Caki2 (cell line): ENCODE measurements around the gene IQUB. TPM values are rescaled to one million over a fixed set of nuclear protein-coding genes. Genes with fewer than 3 reads are reported as not detected.
"Not testable (repeated sequence)": the region's sequence is repeated elsewhere in the genome, so short reads cannot be mapped to it uniquely, and the experiment has no call there.

Experiments
- DNase-seq: peaks from one replicate; pipeline ENCODE4 v3.0.0-alpha.2; 2015; ENCODE audit warnings: low read depth
- in situ Hi-C: cut with HindIII; loops from 2 replicates; pipeline ENCODE4 v1.10.0; 2016; ENCODE audit warnings: low sequenced_read_pairs, low pct_unique_long_range_greater_than_20kb, mixed read lengths
- total RNA-seq: library from RNA; depleted of rRNA; stranded (reverse); fragments of >200 nt; shearing (Covaris generic); gene quantifications from 2 replicates; pipeline ENCODE4 v1.2.3, GENCODE V29; 2014; ENCODE audit warnings: low replicate concordance

Gene IQUB
- total RNA-seq, 1 experiment from 2014 or later, result 0.10 TPM

DNA sequence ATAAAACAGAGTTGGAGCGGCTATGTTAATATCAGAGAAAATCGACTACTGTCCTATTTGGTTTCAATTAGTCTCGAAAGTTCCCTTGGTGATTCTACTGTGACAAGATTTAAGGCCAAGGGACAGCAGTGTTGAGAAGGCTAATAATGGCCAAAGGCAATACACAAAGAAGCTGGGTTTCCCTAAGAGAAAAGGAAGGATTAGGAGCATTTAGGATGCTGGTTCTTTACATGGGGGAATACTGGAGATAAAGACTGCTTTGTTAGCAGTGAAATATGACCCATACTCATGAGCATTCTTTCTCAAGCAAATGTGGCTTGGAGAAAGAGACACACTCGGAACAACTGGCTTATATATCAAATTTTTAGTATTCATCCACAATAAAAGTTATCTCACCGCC lies 32.2 kb downstream of the IQUB start:
- DNase-seq, result no peak
- in situ Hi-C loops, result no loop called here

DNA sequence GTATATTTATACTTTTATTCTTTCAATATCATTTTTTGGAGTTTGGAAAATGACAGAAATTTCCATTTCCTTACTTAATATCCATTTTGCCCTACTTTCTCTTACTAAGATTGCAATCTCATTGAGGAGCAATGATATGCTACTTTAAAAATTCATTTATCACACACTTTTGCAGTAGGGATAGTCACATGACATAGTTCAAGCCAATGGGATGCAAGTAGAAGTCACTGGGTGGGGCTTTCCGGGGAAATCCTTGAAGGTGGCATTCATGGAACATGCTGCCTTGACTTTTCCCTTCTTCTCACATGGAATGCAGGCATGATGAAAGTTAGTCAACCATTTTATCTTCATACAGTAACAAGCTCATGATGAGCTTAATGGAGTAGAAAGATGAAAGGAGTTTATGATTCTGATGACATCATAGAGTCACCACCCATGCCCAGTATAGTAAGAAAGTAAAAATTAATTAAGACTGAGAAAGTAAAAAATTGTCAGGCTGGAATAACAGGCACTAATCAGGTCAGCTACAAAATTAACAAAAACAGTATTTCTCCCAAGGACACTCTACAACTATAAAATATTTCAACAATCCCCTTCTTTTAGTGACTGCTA lies 33.4 kb downstream of the IQUB start:
- DNase-seq, result no peak
- in situ Hi-C loops, result no loop called here

DNA sequence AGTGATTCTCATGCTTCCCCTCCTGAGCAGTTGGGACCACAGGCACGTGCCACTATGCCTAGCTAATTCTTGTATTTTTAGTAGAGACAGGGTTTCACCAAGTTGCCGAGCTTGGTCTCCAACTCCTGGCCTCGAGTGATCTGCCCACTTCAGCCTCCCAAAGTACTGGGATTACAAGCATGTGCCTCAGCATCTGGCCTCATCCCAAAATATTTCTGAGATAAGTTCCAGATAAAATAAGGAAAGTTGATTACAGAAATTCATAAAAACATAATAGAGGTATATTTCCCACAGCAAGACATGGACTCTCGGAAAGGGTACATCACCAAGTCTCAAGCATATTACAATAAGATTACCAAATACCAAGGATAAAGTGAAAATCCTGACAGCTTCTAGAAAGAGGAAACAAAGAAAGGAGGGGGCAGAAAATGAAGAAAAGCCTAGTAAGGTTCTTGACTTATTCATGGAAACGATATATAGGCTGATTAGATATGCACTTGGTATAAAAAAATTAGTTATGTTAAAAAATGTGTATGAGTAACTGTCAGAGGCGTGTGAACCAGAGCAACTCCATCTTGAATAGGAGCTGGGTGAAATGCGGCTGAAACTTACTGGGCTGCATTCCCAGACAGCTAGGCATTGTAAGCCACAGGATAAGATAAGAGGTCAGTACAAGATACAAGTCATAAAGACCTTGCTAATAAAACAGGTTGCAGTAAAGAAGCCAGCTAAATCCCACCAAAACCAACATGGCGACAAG lies 35.0 kb downstream of the IQUB start:
- in situ Hi-C loops, result no loop called here
- no peak for DNase-seq

DNA sequence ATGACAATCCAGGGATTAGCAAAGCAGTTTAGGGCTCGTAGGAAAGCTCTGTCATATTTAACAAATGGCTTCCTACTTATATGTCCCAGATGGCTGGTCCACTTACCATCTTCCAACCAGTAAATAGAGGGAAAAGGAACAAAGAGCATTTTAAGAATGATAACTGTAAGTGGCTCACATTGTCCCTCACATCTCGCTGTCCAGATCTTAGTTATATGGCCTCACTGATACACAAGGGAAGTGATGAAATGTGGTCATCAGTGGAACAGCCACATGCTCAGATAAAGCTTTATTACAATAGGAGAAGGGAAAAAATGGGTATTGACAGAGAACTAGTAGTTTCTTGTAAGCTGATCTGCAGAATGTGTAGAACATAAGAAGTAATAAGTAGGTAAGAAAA lies 35.8 kb downstream of the IQUB start:
- in situ Hi-C loops, result no loop called here

DNA sequence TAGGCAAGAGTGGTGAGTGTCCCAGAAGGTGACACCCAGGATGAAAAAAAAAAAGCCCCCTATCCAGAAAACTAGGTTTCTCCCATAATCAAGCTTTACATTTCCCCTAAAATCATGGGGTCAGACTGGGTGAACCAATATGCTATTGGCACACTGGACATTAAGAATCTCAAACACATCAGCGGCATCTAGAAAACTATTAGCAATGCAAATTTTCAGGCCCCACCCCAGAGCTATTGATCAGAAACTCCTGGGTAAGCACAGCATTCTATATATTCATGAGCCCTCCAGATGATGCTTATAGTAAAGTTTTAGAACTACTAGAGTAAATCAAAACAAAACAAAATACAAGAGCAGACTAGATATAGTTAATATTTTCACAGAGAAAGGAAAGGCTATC lies 36.4 kb downstream of the IQUB start:
- in situ Hi-C loops, result no loop called here
- no peak for DNase-seq

More for the DNA sequence above, 35.8 kb downstream of the IQUB start:
- DNase-seq, result no peak

DNA sequence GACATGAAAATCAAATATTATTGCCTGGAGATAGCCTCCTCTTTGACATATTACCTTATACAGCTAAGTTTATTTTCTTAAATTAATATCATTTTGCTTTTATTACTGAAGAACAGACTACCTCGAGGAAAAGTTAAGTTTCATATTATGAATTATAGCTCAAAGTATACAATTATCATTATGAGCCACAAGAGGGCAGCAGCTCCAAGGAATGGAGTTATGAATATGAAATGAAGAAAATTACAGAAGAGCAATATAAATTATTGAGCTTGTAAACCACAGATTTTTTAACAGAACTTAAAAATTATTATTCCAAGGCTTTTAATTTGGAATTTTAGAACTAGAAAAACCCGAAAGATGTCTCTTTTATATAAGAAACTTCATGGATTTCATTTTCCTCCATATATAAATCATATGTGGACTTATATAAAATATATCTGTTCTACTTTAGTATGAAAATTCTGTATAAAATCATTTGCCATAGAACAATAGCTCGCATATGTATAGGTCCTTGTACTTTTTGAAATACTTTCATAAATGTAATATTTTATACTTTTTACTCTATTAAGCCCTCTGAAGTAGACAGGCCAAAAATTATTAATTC lies 40.1 kb downstream of the IQUB start:
- in situ Hi-C loops, result no loop called here

DNA sequence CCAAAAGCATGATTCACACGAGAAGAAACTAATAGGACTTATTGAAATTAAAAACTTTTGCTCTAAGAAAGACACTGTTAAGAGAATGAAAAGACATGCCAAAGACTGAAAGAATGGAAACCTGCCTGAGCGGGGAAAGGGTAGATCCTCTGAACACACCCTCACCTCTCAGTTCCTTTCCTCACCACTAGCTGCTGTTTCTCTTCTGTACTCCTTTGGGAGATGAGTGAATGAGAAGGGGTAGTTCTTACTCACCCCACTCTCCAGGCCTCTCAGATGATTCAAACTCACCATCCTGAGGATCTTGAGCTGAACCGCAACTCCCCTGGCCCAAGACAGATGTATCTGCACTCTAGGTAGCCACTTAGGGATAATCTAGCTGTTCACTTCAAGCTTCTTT lies 41.9 kb downstream of the IQUB start:
- in situ Hi-C loops, result no loop called here
- DNase-seq, result no peak

More for the DNA sequence above, 40.1 kb downstream of the IQUB start:
- peak; percentile 12 for DNase-seq

DNA sequence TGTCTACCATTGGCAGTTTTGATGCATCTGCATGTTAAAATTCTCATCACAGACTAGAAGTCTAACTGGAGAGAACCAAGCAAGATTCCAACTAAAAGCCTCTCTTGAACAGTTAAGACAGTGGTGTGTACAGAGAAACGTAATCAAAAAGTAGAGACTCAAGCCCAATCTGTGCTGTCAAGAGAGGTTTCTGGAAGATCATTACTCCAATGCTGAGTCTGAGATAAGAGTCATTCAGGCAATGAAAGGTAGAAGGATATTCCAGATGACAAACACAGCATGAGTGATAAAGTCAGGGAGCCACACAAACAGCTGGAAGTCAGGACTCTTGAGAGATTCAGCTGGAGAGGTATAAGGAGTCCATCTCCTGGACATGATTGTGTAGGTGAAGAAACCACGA lies 48.7 kb downstream of the IQUB start:
- in situ Hi-C loops, result no loop called here
- no peak for DNase-seq

DNA sequence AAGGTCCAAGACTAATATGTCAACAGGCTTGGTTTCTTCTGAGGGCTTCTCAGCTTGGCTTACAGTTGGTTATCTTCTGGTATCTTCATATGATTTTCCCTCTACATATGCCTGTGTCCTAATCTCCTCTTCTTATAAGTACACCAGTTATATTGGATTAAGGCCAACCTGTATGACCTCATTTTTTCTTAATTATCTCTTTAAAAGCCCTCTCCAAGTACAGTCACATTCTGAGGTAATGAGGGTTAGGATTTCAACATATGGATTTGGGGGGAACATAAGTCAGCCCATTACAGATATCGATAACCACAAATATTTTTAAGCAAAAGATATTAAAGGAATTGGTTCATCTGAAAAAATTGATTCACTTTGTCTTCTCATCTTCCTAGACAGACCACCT lies 49.2 kb downstream of the IQUB start:
- in situ Hi-C loops, result no loop called here
- DNase-seq, result no peak

DNA sequence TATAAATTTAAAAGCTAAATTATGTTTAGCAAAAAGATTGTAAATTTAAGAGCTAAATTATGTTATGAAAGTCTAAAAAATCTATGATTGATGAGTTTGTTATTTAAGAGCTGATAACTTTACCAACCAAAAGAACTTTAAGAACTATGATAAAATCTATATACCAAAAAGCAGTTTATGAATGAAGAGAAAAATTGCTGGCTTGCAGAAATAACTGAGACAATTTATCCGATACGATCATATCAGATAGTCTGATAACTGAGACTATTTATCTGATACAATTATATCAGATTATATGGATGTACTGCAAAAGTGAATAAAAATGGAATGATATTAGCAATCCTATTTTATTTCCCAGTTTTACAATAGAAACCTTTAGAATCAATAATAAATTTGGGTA lies 50.2 kb downstream of the IQUB start:
- in situ Hi-C loops, result no loop called here

DNA sequence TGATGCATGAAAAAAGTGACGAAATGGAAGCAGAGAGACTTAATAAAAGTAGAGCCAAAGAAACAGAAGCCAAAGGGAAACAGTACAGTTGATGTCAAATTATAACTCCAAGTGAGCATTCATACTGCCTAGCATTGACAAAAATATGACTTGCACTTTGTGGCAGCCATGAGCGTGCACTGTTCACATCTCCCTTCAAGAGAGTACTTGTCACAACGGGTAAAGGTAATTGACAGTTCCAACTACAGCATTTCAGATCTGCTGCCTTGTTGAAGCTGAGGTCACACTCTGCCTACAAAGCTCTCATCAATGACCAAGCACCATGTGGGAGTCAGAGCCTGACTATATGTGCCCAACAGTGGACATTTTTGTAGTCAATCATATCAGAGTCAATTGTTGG lies 54.3 kb downstream of the IQUB start:
- DNase-seq, result no peak
- in situ Hi-C loops, result no loop called here

More for the DNA sequence above, 50.2 kb downstream of the IQUB start:
- no peak for DNase-seq

DNA sequence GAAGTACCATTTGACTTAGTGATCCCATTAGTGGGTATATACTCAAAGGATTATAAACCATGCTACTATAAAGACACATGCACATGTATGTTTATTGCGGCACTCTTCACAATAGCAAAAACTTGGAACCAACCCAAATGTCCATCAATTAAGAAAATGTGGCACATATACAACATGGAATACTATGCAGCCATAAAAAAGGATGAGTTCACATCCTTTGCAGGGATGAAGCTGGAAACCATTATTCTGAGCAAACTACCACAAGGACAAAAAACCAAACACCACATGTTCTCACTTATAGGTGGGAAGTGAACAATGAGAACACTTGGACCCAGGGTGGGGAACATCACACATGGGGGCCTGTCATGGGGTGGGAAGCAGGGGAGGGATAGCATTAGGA lies 56.3 kb downstream of the IQUB start:
- in situ Hi-C loops, DNase-seq: not testable (repeated sequence)

DNA sequence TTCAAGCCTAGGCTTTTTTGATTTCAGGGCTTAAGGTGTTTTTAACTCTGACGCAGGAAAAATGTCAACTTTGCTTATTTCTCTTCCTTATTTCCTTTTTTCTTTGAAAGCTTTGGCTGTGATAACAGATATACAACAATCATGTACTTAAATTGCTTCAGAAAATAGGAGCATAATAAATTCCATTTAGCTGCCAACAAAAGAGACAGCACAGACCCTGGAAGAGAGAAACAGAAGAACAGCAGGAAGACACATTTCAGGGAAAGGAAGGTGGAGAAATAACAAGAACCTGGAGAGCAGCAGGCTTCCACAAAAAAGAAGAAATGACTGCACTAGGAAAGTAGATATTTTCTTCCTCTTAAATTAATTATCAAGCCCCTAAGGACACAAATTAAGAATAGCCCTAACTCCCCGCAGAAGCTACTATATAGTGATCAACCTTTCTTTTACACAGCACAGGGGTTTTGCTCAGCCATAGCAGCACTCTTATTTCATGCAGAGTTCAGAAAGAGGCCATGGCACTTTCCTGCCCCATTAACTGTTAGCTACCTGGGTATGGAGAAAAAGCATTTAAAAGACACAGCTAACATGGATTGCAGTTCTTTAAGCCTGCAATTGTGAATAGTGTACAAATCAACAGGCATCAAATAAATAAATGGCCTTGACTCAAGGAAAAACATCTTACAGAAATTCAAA lies 61.5 kb downstream of the IQUB start:
- no peak for DNase-seq
- in situ Hi-C loops, result no loop called here

DNA sequence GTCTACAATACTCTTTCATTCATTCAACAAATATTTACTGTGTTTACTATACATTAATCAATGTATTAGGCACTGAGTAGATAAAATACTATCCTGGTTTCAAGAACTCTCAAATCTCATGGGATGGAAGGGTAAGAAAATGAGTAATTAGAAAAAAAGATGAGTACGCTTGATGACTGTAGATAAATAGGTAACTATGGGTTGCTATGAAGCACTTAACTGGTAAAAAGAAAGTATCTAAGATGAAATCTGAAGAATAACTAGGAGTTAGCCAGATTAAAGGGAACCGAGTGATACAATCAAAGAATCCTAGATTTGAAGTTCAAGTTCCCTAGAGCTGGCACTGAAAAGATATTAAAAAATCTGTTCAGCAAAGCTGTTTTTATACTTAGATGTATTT lies 62.1 kb downstream of the IQUB start:
- DNase-seq, result no peak
- in situ Hi-C loops, result no loop called here

DNA sequence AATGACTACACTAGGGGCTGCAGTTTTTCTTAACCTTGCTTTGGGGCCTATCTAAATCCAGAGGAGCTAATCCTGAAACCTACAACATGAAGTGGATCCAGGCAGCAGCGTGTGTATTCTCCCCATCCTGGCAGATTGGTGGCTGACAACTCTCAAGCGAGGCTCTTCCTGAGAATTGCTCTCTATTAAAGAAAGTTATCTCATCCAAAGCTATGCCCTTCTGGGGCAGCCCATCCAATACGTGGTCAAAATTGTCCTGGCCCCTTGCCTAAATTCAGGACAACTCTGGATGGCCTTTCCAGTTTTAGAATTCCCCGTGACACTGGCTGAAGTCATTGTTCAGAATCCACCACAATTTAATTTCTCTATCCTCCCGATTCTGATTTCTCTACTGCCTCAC lies 66.1 kb downstream of the IQUB start:
- in situ Hi-C loops, result no loop called here
- no peak for DNase-seq

DNA sequence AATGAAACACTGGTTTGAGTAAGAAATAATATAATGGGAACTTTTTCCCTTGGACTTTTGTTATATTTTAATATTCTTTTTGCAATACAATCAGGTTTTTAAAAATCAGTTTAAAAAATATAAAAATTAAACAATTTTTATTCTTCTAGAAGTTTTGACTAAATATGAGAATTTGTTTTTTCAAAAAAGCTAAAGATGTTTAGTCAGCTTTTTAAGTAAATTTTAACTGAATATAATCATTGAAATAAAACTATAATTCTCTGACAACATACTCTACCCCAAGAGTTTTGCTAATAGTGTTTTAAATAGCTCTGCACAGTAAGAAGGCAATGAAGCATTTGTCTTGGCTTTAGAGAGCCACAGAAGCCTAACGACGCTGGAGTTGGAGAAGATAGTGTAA lies 70.5 kb downstream of the IQUB start:
- no peak for DNase-seq
- in situ Hi-C loops, result no loop called here

DNA sequence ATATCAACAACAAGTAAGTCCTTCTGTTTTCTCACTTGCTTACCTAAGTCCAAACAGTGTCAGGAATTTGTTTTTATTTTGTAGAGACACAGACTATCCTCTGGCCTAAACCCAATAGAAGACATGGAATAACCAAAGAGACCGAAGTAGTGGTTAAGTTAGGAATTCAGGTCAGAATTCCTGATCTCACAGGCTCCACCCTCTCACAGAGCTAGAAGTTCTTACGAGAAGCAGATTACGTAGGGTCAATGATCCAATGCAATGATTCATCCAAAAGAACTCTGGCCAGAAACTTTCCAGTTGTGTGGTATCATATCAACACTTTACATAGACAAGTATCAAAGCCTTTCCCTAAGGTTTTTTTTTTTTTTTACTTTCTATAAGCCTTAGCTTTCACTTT lies 73.8 kb downstream of the IQUB start:
- peak; percentile 83 for DNase-seq
- in situ Hi-C loops, result no loop called here

DNA sequence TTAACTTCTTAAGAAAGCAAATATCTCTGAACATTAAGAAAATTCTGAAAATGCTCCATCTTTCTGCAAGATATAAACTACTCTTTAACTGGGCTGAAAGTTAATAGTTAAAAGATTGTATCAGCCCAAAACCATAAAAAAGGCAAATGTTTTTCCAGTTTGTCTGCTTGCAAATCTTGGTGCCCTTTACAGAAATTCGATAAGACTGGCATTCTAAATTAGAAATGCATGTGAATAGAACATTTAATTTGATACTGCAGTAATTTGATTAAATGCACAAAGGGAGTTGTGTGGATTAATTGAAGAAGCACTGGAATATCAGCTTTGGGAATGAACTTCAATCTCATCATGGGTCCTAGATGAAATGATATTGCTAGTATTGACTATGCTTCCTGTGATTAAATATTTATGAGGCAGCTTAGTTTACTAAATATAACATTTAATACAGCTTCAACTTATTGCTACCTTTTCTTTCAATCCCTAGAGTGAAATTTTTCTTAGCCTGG lies 78.4 kb downstream of the IQUB start:
- no peak for DNase-seq
- in situ Hi-C loops, result no loop called here

DNA sequence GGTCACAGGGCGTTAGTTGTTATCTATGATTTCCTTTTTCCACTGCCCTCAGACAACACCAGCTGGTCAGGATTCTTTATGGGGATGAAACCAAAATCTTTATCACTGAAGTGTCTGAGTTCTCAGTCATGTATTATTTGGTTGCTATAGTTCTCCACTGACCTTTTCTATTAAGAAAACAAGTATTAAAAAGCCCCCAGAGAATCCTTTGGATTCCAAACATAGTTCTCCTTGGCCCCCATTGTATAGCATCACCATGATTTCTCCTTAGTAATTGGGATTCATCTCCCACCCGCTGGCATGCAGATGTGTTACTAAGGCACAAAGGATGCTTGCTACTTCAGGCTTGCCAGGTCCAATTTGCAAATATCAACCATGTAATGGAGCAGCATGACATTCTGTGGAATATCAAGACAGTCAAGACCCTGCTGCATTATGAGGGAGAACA lies 94.3 kb downstream of the IQUB start:
- no peak for DNase-seq
- in situ Hi-C loops, result no loop called here
